Urothelium cell line (cell line): ENCODE measurements around the gene ADGRB2.
A peak's percentile ranks its signal among the peaks of the same experiment; 100 is the strongest.

Source experiments
- DNase-seq: peaks from one replicate; pipeline ENCODE4 v3.0.0; 2011; ENCODE audit warnings: low spot score, mixed read lengths
- FAIRE-seq: peaks from 2 replicates; lab custom pipeline; 2011; peaks lifted over from hg19 to GRCh38; lab: Jason Lieb, UNC

The ADGRB2 gene

DNA sequence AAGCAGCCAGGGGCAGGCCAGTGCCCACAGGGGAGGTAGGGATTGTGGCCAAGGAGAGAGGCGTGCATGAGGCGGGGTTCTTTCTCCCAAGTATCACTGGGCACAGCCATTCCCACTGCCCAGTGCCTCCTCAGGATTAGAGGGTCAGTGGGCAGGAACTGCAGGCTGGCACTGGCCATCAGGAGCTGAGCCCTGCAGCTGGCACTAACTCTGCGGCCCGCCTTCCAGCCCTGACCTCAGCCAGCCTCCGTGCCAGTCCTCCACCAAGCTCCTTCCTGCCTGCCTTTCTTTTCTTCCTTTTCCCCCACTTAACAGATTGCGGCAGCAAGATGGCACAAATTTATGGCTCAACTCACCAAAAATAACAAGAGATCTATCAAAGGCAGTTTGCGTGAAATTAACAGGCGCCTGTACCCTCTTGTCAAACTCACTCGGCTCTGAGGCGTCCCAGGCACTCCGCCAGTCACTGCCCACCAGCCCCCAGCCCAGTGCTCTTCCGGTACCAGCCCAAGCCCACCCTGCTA, 11.1 kb downstream of the ADGRB2 start:
- no peak for DNase-seq
- FAIRE-seq = no peak

DNA sequence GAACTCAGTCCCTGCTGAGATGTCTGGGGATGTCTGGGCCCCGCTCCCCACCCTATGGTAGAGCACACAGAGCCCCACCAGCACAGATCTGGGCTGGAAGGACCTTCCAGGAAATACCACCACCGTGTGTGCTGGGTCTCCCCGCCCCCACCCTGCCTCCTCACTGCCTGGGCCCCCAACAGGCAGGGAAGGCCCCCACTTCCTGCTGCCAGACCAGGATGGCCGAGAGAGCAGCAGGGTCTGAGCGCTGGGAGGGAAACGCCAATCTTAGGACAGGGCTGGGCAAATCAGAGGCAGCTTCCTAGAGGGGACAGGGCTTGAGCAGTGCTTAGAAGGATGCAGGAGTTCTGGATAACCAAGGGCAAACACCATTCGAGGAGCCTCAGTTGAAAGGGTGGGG, 11.9 kb downstream of the ADGRB2 start:
- FAIRE-seq (no peak), DNase-seq (no peak)

DNA sequence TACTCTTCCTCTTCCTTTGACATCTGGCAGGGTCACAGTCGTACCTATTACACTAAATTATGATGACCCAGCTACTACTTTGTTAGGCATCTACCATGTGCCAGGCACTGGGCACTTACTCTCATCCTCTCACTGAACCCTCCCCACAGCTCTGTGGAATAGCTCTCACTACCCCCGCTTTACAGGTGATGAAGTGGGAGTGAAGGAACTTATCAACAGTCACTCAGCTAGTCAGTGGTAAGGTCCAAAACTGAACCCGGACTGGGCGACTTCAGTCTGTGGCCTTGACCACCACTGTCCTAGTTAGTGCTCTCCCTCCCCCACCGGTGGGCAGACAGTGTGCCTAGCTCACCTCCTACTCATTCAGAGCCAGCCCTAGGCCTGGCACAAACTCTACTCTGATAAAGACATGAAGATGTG, 12.3 kb downstream of the ADGRB2 start:
- DNase-seq (no peak), FAIRE-seq (no peak)

GRCh38 chr1:31750858-31751510, 13.2 kb downstream of the ADGRB2 start:
- no peak for DNase-seq
- no peak for FAIRE-seq

- DNase-seq (no peak), FAIRE-seq (no peak)
Observed at GRCh38 chr1:31749785-31750735, 14.1 kb downstream of the ADGRB2 start.

- no peak for FAIRE-seq
Observed at GRCh38 chr1:31748365-31748764, 15.8 kb downstream of the ADGRB2 start.

DNA sequence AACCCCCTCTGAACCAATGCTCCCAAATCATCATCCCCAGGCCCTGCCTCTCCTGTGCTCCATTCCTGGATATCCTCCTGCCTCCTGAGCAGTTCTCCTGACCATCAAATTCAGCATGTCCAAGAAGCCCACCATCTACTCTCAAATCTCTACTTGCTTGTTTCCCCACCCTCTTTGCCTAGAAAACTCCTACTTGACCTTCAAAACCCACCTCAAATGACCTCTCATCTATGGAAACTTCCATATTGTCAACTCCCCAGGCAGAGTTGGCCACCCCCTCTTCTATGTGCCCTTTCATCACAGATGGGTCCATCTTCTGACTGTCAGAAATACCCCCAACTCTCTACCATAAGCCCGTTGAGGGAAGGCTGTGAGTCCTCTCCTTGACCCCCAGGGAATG, 16.8 kb downstream of the ADGRB2 start:
- FAIRE-seq = no peak
- no peak for DNase-seq

More at GRCh38 chr1:31748365-31748764, 15.8 kb downstream of the ADGRB2 start:
- no peak for DNase-seq

GRCh38 chr1:31746687-31747086, 17.5 kb downstream of the ADGRB2 start:
- no peak for FAIRE-seq
- DNase-seq = no peak

- DNase-seq (no peak), FAIRE-seq (no peak)
Observed at GRCh38 chr1:31745946-31746670, 18.0 kb downstream of the ADGRB2 start.

GRCh38 chr1:31745096-31745945, 18.8 kb downstream of the ADGRB2 start:
- no peak for FAIRE-seq
- peak; percentile 70 for DNase-seq

- FAIRE-seq (no peak), DNase-seq (no peak)
Observed at GRCh38 chr1:31744165-31744888, 19.8 kb downstream of the ADGRB2 start.

GRCh38 chr1:31742462-31743212, 21.5 kb downstream of the ADGRB2 start:
- FAIRE-seq = no peak
- DNase-seq = no peak

DNA sequence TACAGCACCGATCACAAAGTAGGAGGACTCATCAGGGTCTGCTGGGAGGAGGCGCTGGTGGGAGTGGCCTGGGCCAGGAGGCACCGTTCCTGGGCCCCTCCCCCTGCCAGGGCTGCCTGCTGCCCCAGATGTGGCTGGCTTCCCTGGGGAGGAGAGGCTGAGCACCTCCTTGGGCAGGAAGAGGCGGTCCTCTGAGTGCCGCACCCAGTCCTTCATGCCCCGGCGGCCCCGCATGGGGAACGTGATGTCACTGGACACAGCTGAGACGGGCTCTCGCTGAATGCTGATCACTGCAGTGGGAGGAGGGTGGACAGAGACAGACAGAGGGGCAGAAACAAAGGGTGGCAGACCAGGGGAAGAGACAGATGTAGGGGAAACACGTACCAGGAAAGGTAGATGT, 24.8 kb downstream of the ADGRB2 start:
- DNase-seq (no peak), FAIRE-seq (no peak)

DNA sequence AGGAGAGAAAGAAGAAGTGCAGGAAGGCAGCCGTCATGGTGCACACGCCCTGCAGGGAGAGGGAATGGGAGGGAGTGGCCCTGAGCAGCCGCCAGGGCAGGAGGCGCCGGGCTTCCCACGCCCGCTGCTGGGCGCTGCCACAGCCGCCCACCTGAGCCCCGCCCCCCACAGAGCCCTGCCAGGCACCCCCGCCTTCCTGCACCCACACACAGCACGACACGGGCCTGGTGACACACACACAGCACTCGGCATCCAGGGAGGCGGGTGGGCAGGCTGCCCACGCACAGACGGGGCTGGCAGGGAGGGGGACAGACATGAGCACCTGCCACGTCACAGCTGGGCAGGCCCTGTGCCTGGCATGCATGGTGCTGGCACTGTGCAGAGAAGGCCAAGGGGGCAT, 27.5 kb downstream of the ADGRB2 start:
- no peak for DNase-seq
- FAIRE-seq = peak; percentile 32

GRCh38 chr1:31735571-31735970, 28.6 kb downstream of the ADGRB2 start:
- FAIRE-seq (no peak), DNase-seq (no peak)

GRCh38 chr1:31734582-31735107, 29.5 kb downstream of the ADGRB2 start:
- DNase-seq = no peak
- FAIRE-seq = no peak

DNA sequence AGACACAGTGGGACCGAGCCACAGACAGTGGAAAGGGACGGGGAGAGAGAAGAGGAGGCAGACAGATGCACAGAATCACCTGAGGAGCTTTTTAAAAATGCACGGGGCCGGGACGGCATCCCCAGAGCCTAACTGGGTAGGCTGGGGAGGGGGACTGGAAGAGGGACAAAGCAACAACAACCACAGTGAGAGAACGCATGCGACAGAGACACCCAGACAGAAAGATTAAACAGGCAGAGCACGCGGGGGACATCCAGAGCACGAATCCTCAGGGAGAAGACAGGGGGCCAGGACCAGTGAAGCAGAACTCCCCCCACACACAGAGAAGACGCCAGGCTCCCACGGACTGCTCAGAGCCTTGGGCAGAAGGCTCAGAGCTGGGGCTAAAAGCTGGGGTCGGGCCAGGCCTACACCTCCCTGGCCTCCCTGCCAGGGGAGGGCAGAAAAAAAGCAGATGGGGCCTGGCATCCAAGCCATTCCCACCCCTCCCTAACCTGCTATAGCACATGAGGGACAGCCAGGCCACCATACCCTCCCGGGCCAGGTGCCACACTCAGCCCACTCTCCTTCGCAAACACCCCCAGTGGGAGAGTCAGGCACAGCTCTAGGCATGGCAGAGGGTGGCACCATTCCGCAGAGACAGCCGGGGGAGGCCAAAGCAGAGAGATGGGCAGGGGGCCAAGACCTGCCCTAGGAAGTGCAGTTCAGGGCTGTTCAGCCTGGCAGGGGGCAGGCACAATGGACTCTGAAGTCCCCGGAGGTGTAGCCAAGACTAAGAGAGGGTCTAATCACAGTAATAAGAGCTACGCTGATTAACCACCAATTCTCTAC, 30.5 kb downstream of the ADGRB2 start:
- FAIRE-seq (no peak), DNase-seq (no peak)
